IMR-90 (cell line): Measurements from ENCODE around the gene MEIKIN. TPM values are rescaled to one million over a fixed set of nuclear protein-coding genes. Genes with fewer than 3 reads are reported as not detected.
"Not testable (repeated sequence)": the region's sequence is repeated elsewhere in the genome, so short reads cannot be mapped to it uniquely, and the experiment has no call there.

Source experiments
- ATAC-seq: fragments of 200-7000 bp; cut with Tn5 transposase; 2 replicates; pipeline ENCODE4 v1.9.1; 2020; ENCODE audit warnings: low read depth, mild to moderate bottlenecking, moderate library complexity
- BruUV-seq: library from RNA; stranded (reverse); fragments of 400-500 nt; replicated peaks from 2 replicates; lab custom pipeline; 2021; lab: Mats Ljungman, UMichigan
- CTCF ChIA-PET: fragments of 300-600 bp; formaldehyde crosslinking; extraction: SDS; loops from one replicate; lab custom pipeline; 2021; ENCODE audit warnings: antibody characterized with exemption; lab: Yijun Ruan, JAX
- POLR2A ChIA-PET: fragments of 300-600 bp; sonication (Branson Sonifier 250); formaldehyde crosslinking; loops from one replicate; lab custom pipeline; 2022; ENCODE audit warnings: antibody characterized with exemption; ENCODE audit not compliant: unreplicated experiment; lab: Charles Lee
- DNase-seq: peaks from one replicate; pipeline ENCODE4 v3.0.0; 2013
- H2AFZ ChIP-seq: replicated peaks from 2 replicates; pipeline ENCODE3; 2013; ENCODE audit warnings: low read length, mild to moderate bottlenecking; ENCODE audit not compliant: poor library complexity
- H2AK5ac ChIP-seq: 2 replicates; pipeline ENCODE4 v1.6.1; 2013; ENCODE audit warnings: low read depth, low read length, inconsistent platforms
- H2AK9ac ChIP-seq: replicated peaks from 2 replicates; pipeline ENCODE3; 2013; ENCODE audit warnings: mild to moderate bottlenecking, low read depth, low read length, moderate library complexity; ENCODE audit not compliant: poor library complexity
- H2BK120ac ChIP-seq: 2 replicates; pipeline ENCODE4 v1.6.1; 2013; ENCODE audit warnings: low read depth, low read length, inconsistent platforms
- H2BK15ac ChIP-seq: 3 replicates; pipeline ENCODE4 v1.6.1; 2013; ENCODE audit warnings: low read depth, low read length, inconsistent platforms
- H2BK20ac ChIP-seq: 2 replicates; pipeline ENCODE4 v1.6.1; 2013; ENCODE audit warnings: low read depth, mild to moderate bottlenecking, inconsistent platforms, low read length, moderate library complexity
- H2BK5ac ChIP-seq: 2 replicates; pipeline ENCODE4 v1.6.1; 2013; ENCODE audit warnings: mild to moderate bottlenecking, low read depth, low read length, inconsistent platforms; ENCODE audit not compliant: poor library complexity, severe bottlenecking
- H3K14ac ChIP-seq: replicated peaks from 2 replicates; pipeline ENCODE4 v1.6.1; 2013; ENCODE audit warnings: low read depth, low read length, inconsistent platforms
- H3K18ac ChIP-seq: 2 replicates; pipeline ENCODE4 v1.6.1; 2013; ENCODE audit warnings: low read depth, low read length, control low read depth
- H3K23ac ChIP-seq: 2 replicates; pipeline ENCODE4 v1.6.1; 2013; ENCODE audit warnings: low read depth, low read length, inconsistent platforms
- H3K27ac ChIP-seq: 2 replicates; pipeline ENCODE4 v1.5.1; 2013; ENCODE audit warnings: mild to moderate bottlenecking, control low read depth, low read length; ENCODE audit not compliant: insufficient read depth
- H3K27me3 ChIP-seq: 2 replicates; pipeline ENCODE4 v1.6.1; 2013; ENCODE audit warnings: low read length; ENCODE audit not compliant: control insufficient read depth, insufficient read depth
- H3K36me3 ChIP-seq: 2 replicates; pipeline ENCODE4 v1.6.1; 2013; ENCODE audit warnings: low read length, mixed read lengths; ENCODE audit not compliant: control insufficient read depth, insufficient read depth
- H3K4ac ChIP-seq: 2 replicates; pipeline ENCODE4 v1.6.1; 2013; ENCODE audit warnings: low read depth, low read length, inconsistent platforms
- H3K4me1 ChIP-seq: 2 replicates; pipeline ENCODE4 v1.6.1; 2013; ENCODE audit warnings: low read length, mixed read lengths; ENCODE audit not compliant: control insufficient read depth, insufficient read depth
- H3K4me2 ChIP-seq: 2 replicates; pipeline ENCODE4 v1.6.1; 2013; ENCODE audit warnings: low read depth, mild to moderate bottlenecking, control low read depth, low read length, moderate library complexity
- H3K4me3 ChIP-seq: 2 replicates; pipeline ENCODE4 v1.5.1; 2013; ENCODE audit warnings: low read depth, mild to moderate bottlenecking, control low read depth, low read length, moderate library complexity; ENCODE audit not compliant: insufficient read depth
- H3K56ac ChIP-seq: 2 replicates; pipeline ENCODE4 v1.6.1; 2013; ENCODE audit warnings: low read length, inconsistent platforms; ENCODE audit not compliant: insufficient read depth; ENCODE audit errors: extremely low read depth
- H3K79me1 ChIP-seq, 2 experiments: 2 replicates each; pipeline ENCODE4 v1.6.1; 2013; ENCODE audit warnings: low read length in 2 of 2, inconsistent platforms in 1 of 2, low read depth in 1 of 2
- H3K9ac ChIP-seq: 2 replicates; pipeline ENCODE4 v1.6.1; 2013; ENCODE audit warnings: low read depth, low read length, control low read depth
- H3K9me1 ChIP-seq: 2 replicates; pipeline ENCODE4 v1.6.1; 2013; ENCODE audit warnings: low read length, inconsistent platforms; ENCODE audit not compliant: insufficient read depth
- H3K9me3 ChIP-seq: 2 replicates; pipeline ENCODE4 v1.6.1; 2013; ENCODE audit warnings: low read length; ENCODE audit not compliant: control insufficient read depth, insufficient read depth
- H4K20me1 ChIP-seq: 2 replicates; pipeline ENCODE4 v1.6.1; 2013; ENCODE audit warnings: low read length, inconsistent platforms; ENCODE audit not compliant: insufficient read depth
- H4K5ac ChIP-seq: 2 replicates; pipeline ENCODE4 v1.6.1; 2013; ENCODE audit warnings: mild to moderate bottlenecking, low read depth, low read length, control low read depth
- H4K8ac ChIP-seq, 2 experiments: 2 replicates each; pipeline ENCODE4 v1.6.1; 2013; ENCODE audit warnings: low read depth in 2 of 2, low read length in 2 of 2, control low read depth in 1 of 2, inconsistent platforms in 1 of 2
- H4K91ac ChIP-seq: 2 replicates; pipeline ENCODE4 v1.6.1; 2013; ENCODE audit warnings: low read depth, low read length, inconsistent platforms; ENCODE audit not compliant: insufficient read depth
- WGBS, 2 experiments: methylation state at CpG; one replicate each; pipeline versions ENCODE4 v1.1.5 to v1.1.7; 2013; ENCODE audit warnings: missing lambda C conversion rate in 2 of 2; ENCODE audit not compliant: insufficient read length in 1 of 2; ENCODE audit errors: extremely low coverage in 2 of 2; 5-methylcytosine and 5-hydroxymethylcytosine counted together
- dilution Hi-C: fragments of 300-500 bp; cut with HindIII; formaldehyde crosslinking; loops from one replicate; pipeline ENCODE4 v1.14.3; 2018; ENCODE audit warnings: low sequenced_read_pairs; ENCODE audit not compliant: unreplicated experiment
- in situ Hi-C: fragments of 300-500 bp; cut with MboI; formaldehyde crosslinking; loops from 3 replicates; pipeline ENCODE4 v1.14.3; 2019; ENCODE audit warnings: low sequenced_read_pairs, inconsistent platforms, mixed read lengths
- intact Hi-C: fragments of 100-400 bp; cut with micrococcal nuclease; formaldehyde crosslinking; loops from 2 replicates; pipeline ENCODE4 v1.10.0; 2022
- polyA plus RNA-seq, 3 experiments: library from polyadenylated mRNA; depleted of rRNA; stranded (reverse); fragments of >200 nt; gene quantifications; 2 replicates each; pipeline ENCODE4 v1.2.3, GENCODE V29; 2012; ENCODE audit warnings: low replicate concordance in 1 of 3
- total RNA-seq: library from RNA; depleted of rRNA; stranded (reverse); fragments of >200 nt; gene quantifications from 2 replicates; pipeline ENCODE4 v1.2.3, GENCODE V29; 2012

The MEIKIN gene
- total and polyA plus RNA-seq, 2 of the 4 experiments (the other 2 are of a cell fraction), result not detected

DNA sequence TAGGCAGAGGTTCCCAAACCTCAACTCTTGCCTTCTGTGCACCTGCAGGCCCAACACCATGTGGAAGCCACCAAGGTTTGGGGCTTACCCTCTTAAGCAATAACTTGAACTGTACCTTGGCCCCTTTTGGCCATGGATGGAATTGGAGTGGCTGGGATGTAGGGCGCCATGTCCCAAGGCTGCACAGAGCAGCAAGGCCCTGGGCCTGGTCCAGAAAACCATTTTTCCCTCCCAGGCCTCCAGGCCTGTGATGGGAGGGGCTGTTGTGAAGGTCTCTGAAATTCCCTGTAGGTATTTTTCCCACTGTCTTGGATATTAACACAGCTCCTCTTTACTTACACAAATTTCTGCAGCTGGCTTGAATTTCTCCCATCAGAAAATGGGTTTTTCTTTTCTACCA, 102.5 kb downstream of the MEIKIN start:
- H2BK120ac ChIP-seq, H3K9me1 ChIP-seq, H2AK5ac ChIP-seq, H3K14ac ChIP-seq, POLR2A ChIA-PET, H3K4me3 ChIP-seq, H3K79me1 ChIP-seq, H3K9me3 ChIP-seq, H4K20me1 ChIP-seq, H2BK20ac ChIP-seq, H3K4me2 ChIP-seq, BruUV-seq, H2BK15ac ChIP-seq, H2BK5ac ChIP-seq, DNase-seq, dilution Hi-C loops, H3K4ac ChIP-seq, CTCF ChIA-PET, H3K27ac ChIP-seq, H3K23ac ChIP-seq, H4K91ac ChIP-seq, in situ Hi-C loops, H3K18ac ChIP-seq, H4K5ac ChIP-seq, ATAC-seq, H4K8ac ChIP-seq, intact Hi-C loops, H3K27me3 ChIP-seq, H3K56ac ChIP-seq, H3K36me3 ChIP-seq, H3K4me1 ChIP-seq, H3K9ac ChIP-seq, H2AFZ ChIP-seq, H2AK9ac ChIP-seq: not testable (repeated sequence)
- WGBS, 2 experiments, result no CpG with 5 or more reads among the region's 1 CpG

GRCh38 chr5:131832702-131833101, 112.8 kb downstream of the MEIKIN start:
- 56% methylated on average over 2 of the region's 2 CpGs; no CpG with 5 or more reads in 1 of the 2 experiments for WGBS, 2 experiments
- intact Hi-C loops, H3K14ac ChIP-seq, H2AK9ac ChIP-seq, CTCF ChIA-PET, H3K36me3 ChIP-seq, H2AK5ac ChIP-seq, H2BK15ac ChIP-seq, H3K56ac ChIP-seq, ATAC-seq, H3K9ac ChIP-seq, H3K27ac ChIP-seq, H4K91ac ChIP-seq, H4K5ac ChIP-seq, in situ Hi-C loops, H2AFZ ChIP-seq, DNase-seq, H3K9me1 ChIP-seq, H3K4me2 ChIP-seq, H3K9me3 ChIP-seq, H3K79me1 ChIP-seq, H2BK20ac ChIP-seq, H3K18ac ChIP-seq, H2BK5ac ChIP-seq, H3K27me3 ChIP-seq, H3K4me1 ChIP-seq, dilution Hi-C loops, H4K8ac ChIP-seq, POLR2A ChIA-PET, H3K4ac ChIP-seq, BruUV-seq, H3K4me3 ChIP-seq, H3K23ac ChIP-seq, H4K20me1 ChIP-seq, H2BK120ac ChIP-seq: not testable (repeated sequence)
